ENCODE data around the gene UBE2H.

GRCh38 chr7:129835569-129835968 lies 117.2 kb downstream of the UBE2H start:
- TF ChIP-seq, protein P1, sequence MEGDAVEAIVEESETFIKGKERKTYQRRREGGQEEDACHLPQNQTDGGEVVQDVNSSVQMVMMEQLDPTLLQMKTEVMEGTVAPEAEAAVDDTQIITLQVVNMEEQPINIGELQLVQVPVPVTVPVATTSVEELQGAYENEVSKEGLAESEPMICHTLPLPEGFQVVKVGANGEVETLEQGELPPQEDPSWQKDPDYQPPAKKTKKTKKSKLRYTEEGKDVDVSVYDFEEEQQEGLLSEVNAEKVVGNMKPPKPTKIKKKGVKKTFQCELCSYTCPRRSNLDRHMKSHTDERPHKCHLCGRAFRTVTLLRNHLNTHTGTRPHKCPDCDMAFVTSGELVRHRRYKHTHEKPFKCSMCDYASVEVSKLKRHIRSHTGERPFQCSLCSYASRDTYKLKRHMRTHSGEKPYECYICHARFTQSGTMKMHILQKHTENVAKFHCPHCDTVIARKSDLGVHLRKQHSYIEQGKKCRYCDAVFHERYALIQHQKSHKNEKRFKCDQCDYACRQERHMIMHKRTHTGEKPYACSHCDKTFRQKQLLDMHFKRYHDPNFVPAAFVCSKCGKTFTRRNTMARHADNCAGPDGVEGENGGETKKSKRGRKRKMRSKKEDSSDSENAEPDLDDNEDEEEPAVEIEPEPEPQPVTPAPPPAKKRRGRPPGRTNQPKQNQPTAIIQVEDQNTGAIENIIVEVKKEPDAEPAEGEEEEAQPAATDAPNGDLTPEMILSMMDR (IDR thresholded peaks at IDR 0.05; ENCODE audit: low read depth, low read length, missing input control) = no peak
- TF ChIP-seq, protein P2, sequence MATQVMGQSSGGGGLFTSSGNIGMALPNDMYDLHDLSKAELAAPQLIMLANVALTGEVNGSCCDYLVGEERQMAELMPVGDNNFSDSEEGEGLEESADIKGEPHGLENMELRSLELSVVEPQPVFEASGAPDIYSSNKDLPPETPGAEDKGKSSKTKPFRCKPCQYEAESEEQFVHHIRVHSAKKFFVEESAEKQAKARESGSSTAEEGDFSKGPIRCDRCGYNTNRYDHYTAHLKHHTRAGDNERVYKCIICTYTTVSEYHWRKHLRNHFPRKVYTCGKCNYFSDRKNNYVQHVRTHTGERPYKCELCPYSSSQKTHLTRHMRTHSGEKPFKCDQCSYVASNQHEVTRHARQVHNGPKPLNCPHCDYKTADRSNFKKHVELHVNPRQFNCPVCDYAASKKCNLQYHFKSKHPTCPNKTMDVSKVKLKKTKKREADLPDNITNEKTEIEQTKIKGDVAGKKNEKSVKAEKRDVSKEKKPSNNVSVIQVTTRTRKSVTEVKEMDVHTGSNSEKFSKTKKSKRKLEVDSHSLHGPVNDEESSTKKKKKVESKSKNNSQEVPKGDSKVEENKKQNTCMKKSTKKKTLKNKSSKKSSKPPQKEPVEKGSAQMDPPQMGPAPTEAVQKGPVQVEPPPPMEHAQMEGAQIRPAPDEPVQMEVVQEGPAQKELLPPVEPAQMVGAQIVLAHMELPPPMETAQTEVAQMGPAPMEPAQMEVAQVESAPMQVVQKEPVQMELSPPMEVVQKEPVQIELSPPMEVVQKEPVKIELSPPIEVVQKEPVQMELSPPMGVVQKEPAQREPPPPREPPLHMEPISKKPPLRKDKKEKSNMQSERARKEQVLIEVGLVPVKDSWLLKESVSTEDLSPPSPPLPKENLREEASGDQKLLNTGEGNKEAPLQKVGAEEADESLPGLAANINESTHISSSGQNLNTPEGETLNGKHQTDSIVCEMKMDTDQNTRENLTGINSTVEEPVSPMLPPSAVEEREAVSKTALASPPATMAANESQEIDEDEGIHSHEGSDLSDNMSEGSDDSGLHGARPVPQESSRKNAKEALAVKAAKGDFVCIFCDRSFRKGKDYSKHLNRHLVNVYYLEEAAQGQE (IDR thresholded peaks at IDR 0.05) = no peak
- TF ChIP-seq RXRA (IDR thresholded peaks at IDR 0.05) (no peak), EGR1 (IDR thresholded peaks at IDR 0.05; ENCODE audit: low read depth in 2 of 2) (no peak), RAD21 (IDR thresholded peaks at IDR 0.05) (no peak), FOXA1 (IDR thresholded peaks at IDR 0.05) (no peak), MAX (IDR thresholded peaks at IDR 0.05) (no peak), GABPA (IDR thresholded peaks at IDR 0.05 in 1 of 2, conservative IDR thresholded peaks at IDR 0.05 in 1 of 2) (no peak), YY1 (IDR thresholded peaks at IDR 0.05) (no peak)
